Skin of body (tissue), 2 donors: ENCODE measurements around the gene NCBP2L. TPM values are rescaled to one million over a fixed set of nuclear protein-coding genes. Genes with fewer than 3 reads are reported as not detected.
A peak's percentile ranks its signal among the peaks of the same experiment; 100 is the strongest.
"Not testable (repeated sequence)": the region's sequence is repeated elsewhere in the genome, so short reads cannot be mapped to it uniquely, and the experiment has no call there.

Experiments
- DNase-seq: peaks from one replicate; lab custom pipeline; 2025; lab: John Stamatoyannopoulos, UW
- total RNA-seq: library from RNA; depleted of rRNA; stranded (reverse); fragments of >200 nt; gene quantifications from one replicate; pipeline ENCODE4 v1.2.3, GENCODE V29; 2014

The NCBP2L gene
- total RNA-seq, 1 donor from 2014 or later = not detected

- no peak for DNase-seq
Measured at GRCh38 chrX:107804427-107804826, 26.9 kb downstream of the NCBP2L start.

DNA sequence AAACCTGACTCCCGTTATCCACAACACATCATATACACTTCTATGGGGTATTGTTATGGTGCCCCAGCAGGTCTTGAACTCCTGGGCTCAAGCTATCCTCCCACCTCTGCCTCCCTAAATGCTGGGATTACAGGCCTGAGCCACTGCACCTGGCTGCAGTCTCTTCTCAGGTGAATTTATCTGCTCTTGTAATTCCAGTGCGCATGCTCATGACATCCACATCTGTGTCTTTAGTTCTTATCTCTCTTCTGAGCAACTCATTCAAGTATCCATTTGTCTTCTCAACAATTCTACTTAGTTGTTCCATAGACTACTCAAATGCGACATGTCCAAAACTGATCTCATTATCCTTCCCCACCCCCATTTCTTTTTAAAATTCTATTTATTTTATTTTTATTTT lies 27.6 kb downstream of the NCBP2L start:
- DNase-seq = no peak

- not testable (repeated sequence) for DNase-seq
Measured at GRCh38 chrX:107810053-107810452, 32.5 kb downstream of the NCBP2L start.

- DNase-seq = no peak
Measured at GRCh38 chrX:107818900-107819521, 41.5 kb downstream of the NCBP2L start.

DNA sequence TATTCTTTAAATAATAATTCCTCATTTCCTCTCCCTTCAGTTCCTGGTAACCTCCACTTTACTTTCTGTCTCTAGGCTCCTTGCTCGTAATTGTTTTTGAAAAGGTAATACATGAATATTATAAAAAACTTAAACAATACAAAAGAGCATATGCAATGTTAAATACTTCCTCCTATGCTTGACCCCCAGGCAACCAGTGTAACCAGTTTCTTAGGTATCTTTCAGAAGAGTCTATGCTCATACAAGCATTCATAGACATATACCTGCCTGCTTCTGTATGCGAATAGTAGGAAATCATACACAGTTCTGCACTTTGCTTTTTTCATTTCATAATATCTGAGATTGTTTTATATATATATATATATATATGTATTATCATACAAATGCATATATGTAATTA lies 45.5 kb downstream of the NCBP2L start:
- DNase-seq = no peak

- peak; percentile 44 for DNase-seq
Measured at GRCh38 chrX:107823456-107823855, 45.9 kb downstream of the NCBP2L start.

- peak; percentile 9 for DNase-seq
Measured at GRCh38 chrX:107825698-107826237, 48.2 kb downstream of the NCBP2L start, which contains the start of gene MID2. Gene MID2, plus strand, starts transcription at chrX:107825866. Its CDS starts 561 bp downstream, at chrX:107826427.

GRCh38 chrX:107826238-107827029 lies 48.9 kb downstream of the NCBP2L start:
- DNase-seq = peak; percentile 15

DNA sequence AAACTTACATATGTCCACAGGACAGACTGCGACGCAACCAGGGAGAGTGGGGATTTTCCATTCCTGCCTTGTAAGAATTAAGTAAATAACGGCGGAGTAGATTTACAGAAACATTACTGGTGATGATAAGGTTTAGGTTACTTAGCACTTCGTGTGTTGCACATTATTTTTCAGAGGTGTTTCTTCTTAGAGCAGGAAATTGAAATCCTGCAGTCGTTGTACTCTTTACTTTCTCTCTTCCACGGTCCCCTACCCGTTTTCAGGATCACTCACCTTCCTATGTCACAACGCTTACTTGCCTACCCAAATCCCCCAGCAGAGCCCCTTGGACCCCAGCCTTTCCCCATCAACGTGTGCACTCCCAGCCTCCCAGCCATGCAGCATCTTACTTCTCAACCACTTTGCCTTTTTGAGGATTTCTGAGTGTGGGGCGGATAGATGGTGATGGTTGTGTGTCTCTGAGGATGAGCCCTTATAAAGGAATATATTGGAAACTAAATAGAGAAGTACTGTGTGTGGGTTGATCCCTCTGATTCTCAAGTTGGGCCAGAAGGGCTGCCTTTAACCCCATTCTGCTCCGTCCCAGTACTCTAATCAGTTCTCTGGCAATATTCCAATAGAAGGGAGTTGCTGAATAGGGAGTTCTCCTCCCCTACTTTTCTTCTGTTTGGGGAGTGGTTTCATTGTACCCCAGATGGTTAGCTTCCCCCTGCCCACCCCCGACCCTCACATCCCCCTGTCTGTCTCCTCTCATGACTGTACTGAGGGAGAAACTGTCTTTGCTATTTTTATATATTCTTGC lies 49.7 kb downstream of the NCBP2L start:
- DNase-seq = no peak

DNA sequence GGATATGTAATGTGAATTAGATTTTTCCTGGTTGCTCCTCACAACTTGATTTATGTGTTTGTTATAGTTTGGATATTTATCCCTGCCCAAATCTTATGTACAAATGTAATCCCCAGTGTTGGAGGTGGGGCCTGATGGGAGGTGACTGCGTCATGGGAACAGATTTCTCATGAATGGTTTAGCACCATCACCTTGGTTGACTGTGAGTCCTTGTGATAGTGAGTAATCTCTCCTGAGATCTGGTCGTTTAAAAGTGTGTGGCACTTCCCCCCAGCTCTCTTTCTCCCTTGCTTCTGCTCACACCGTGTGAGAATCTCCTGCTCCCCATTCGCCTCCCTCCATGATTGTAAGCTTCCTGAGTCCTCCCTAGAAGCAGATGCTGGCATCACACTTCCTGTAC lies 50.3 kb downstream of the NCBP2L start:
- no peak for DNase-seq

- no peak for DNase-seq
Measured at GRCh38 chrX:107829878-107830277, 52.3 kb downstream of the NCBP2L start.

DNA sequence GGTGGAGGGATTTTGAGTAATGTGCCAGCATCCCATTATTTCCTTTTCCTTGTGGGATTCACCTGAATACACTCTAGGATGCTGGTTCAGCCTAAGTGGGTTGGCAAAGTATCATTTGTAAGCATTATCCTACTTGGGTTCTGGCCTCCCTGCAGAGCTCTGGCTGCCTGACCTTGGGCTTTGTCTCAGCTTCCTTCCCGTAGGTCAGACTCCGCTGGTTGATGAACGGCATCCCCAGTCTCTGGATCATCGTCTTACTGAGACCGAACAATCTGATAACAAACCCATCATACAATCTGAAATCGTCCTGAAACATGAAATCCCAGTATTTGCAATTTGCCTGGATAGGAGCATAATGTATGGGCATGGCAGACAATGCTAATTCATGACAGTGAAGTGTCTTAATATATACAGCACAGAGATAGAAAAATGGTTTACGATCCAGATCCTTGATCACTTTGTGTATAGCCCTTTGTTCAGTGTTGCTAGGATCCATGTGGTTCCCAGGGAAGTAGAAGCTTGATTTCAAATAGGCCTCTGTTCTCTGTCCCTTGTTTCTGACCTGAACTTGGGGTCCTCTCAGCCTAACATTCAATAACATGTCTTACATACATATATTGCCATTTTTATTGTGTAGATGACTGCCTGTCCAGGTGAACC lies 53.7 kb downstream of the NCBP2L start:
- no peak for DNase-seq

DNA sequence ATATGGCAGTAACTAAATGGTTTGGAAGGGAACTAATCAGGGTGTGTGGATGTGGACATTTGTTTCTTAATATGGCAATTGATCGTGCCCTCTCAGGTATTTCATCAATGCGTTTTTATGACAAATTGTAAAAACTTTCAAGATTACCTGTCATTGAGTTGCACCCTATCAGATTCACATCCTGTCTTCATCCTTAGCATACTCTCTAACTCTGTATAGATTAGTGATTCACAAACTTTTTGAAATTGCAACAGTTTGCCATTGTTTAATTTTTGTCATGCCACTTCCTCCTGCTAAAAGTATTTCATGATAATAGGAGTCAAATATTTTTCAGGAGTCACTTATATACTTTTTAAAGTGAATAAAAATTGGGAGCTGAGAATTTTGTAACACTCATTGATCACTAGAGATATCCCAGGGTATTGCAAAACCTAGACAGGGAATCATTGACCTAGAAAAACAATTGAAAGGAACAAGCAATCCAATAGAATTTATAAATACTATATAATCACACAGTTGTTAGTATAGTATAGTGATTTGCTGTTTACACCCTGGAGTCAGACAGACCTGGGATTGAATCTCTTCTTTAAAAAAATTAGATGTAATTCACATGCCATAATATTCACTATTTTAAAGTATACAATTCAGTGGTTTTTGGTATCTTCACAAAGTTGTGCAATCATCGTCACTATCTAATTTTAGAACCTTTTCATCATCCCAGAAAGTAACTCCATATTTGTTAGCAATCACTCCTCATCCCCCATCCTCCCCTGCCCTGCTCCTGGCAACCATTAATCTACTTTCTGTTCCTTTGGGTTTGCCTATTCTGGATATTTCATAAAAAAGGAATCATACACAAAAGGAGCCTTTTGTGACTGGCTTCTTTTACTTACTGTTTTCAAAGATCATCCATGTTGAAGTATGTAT lies 57.0 kb downstream of the NCBP2L start:
- no peak for DNase-seq

DNA sequence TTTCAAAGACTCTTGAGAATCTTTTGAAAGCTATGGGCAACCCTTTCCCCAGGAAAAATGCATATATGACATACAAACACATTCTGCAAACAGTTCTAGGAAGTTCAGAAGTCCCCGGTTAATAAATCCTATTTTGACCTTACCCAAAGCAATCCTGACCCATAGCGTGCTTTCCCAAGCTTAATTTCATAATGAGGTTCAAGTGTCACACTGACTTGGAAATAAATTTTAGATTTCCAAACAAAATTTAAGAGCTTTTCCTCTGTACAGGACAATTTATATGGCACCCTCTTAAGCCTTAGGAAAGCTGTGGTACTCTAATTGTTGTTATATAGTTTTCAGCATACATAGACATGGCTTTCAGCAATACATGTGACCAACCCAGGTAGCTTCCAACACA lies 59.4 kb downstream of the NCBP2L start:
- no peak for DNase-seq

DNA sequence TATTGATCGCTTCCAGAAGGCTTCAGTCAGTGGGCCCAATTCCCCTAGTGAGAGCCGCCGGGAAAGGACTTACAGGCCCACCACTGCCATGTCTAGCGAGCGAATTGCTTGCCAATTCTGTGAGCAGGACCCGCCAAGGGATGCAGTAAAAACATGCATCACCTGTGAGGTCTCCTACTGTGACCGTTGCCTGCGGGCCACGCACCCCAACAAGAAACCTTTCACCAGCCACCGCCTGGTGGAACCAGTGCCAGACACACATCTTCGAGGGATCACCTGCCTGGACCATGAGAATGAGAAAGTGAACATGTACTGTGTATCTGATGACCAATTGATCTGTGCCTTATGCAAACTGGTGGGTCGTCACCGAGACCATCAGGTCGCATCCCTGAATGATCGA lies 63.4 kb downstream of the NCBP2L start:
- no peak for DNase-seq

- DNase-seq = peak; percentile 26
Measured at GRCh38 chrX:107842715-107843400, 65.3 kb downstream of the NCBP2L start.
